HG02678 (cell line): Measurements from ENCODE around the gene PPP2CA.
A peak's percentile ranks its signal among the peaks of the same experiment; 100 is the strongest.

Experiments used
- ATAC-seq: cut with Tn5 transposase; IDR thresholded peaks from one replicate; pipeline ENCODE4 v1.9.1; 2021; ENCODE audit warnings: mild to moderate bottlenecking, moderate library complexity; ENCODE audit not compliant: unreplicated experiment

PPP2CA gene

DNA sequence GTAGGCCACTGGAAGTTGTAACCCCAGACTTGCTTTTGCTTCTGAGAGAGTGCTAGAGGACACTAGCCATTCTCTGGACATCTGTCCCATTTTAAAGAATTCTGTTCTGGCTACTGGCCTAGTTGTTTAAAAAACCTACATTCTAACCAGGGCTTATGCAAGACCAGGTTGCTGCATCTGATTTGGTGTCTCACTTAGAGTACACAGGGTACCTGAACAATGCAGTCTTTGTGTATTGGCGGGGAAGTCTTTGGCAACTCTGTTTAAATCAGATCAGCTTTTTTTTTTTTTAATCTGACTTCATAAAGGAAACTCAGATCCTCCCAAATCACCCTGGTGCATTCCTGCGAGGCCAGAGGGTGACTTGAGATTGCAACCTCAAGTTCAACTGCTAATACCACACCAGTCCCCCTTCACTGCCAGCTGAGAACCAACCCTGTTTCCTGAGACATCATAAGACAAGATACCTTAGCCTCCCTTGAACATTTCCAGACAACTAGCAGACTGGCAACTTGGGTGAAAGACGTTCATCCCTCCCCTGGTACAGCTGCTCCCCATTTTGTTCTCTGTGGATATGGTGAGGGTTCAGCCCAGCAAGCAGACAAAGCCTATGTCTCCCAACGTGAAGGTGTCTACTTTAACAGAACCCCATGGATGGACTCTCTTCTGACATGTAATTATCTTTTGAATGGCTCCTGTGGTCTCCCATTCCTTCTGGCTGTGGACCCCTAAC is 76.1 kb downstream of the PPP2CA start:
- ATAC-seq = no peak

DNA sequence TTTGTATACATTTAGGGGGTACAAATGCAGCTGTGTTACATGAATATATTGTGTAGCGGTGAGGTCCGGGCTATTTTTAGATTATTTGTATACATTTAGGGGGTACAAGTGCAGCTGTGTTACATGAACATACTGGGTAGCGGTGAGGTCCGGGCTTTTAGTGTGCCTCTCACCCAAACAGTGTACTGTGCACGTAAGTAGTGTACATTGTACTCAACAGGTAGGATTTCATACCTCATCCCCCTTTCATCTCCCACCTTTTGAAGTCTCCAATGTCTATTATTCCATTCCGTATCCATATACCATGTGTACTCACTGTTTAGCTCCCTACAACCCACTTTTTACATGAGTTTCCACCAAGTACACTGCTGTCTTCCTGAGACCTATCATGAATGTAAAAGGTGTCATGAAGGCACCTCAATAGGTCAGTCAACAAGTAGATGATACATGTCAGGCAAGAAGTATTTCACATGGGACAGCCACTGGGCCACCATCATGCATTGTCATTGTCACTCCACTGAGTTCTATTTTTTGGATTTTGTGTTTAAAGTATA is 76.8 kb downstream of the PPP2CA start:
- ATAC-seq = no peak

DNA sequence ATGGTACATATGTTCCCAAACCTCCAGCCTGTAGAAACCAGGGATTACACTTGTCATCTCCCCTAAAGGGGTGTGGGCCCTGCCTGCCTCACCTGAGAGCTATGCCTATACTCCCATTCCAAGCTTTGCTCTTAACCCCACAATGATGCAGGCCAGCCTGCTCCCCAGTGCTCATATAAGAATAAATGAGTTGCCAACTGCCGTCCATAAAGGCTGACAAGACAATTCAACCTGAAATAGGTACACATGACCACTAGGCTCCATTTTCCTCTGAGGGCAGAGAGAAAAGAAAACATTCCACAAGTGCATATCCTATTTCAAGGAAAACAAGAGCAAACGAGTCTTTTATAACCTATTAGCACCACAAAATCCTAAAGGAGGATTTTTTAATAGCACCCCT is 77.6 kb downstream of the PPP2CA start:
- no peak for ATAC-seq

DNA sequence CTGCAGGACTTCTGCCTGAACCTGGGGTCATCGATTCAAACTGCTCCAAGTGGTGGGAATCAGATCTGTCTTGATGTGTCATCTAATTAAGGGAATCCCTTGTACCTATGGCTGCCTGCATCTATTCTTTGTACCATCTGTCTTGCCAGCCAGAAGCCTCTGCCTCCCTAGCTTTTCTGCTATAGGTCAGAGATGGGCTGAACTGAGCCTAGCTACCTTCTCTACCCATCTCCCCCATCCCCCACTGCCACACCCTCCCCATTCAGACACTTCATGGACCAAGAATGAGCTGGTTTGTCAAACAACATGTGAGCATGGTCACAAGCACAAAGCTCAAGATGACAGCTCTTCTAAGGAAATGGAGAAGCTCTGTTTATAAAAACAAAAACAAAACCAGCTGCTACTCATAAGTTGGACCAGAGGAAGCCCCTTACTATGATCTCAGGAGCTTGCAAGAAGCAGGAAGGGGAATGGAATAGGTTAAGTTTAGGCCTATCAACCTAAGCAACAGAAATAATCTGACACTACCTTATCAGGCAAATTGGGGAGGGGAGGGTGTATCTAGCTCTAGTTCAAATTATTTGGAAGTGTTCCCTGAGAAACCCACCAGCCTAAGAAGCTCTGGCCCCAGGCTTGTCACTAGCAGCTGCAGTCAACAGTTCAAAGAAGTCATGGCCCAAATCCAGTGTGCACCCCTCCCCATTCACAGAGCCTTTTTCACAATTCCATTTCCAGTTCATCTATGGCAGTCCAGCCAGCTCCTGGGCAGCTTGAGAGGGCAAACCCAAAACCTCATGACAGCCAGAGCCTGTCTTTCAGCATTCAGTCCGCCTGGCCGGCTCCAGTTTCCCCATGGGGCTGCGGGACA is 79.0 kb downstream of the PPP2CA start:
- no peak for ATAC-seq

DNA sequence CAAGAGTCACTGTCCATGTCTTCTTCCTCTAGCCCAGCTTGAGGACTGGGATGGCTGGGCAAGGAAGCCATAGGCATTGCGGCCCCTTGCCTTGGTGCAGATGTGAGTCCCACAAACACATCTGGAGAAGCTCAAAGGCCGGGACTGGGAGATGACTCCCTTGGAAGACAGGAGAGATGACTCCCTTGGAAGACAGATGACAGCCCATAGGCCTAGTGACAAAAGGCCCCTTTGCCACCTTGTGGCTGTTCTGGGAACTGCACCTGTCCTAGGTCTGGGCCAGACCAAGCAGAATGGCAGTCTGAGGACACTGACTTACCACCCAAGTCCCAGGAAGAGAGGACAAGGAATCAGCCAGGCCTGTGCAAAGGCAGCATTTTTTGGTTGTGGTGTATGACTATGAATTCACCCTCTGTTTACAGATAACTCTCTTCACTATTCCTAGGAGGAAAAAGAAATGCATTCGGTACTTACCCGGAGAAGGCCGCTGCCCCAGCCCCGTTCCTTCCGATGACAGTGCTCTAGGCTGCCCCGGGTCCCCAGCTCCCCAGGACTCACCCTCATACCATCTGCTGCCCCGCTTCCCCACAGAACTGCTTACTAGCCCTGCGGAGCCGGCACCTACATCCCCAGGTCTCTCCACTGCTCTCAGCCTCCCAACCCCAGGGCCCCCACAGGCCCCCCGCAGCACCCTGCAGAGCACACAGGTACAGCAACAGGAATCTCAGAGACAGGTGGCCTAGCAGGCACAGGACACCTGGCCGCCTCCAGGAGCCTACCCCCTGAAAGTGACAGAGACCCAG is 79.9 kb downstream of the PPP2CA start:
- peak; percentile 70 for ATAC-seq

DNA sequence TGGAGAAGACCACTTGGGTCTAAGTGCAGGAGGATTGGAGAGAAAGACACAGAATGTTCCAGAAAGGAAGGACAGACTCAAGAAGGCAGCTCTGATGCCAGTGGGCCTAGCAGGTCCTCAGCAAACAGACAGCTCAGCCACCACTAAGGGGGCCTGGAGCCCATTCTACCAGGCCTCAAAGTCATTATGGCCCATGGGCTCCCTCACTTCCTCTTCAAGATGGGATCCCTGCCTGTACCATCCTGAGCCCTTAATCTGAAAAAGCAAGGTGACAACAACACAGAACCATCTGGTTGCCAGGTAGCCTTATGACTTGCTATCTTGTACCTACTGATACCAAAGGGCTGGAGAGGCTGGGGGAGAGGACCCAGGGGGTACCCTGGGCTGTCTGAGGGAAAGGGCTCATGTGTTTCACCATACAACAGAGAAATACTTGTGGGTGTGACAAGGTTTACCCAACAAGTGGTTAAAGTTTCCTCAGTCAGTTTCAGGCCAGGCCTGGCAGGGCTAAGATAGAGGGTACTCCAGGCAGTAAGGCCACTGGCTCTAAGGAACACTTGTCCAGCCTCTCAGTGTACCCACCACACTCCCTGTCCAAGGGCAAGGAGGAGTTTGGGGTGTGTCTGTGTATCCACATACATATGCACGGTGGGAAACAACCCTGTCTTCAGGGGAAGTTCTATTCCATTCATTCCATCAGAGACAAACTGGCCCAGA is 80.7 kb downstream of the PPP2CA start:
- no peak for ATAC-seq
